ENCODE data around the gene TUBA4B. TPM values are rescaled to one million over a fixed set of nuclear protein-coding genes. Genes with fewer than 3 reads are reported as not detected.

TUBA4B gene
- total RNA-seq, 1 experiment from 2014 or later = not detected

- H3K4me3 Mint-ChIP-seq = no peak overlapping the region
- Histone ChIP-seq H3K4me1 (ENCODE audit: insufficient read depth, low read length) (no peaks in the 10 kb centered on the region), H3K18ac (ENCODE audit: insufficient read length, low read depth, low read length) (no peak overlapping the region), H2BK12ac (ENCODE audit: insufficient read length, low read depth, low read length) (no peak overlapping the region), H4K20me1 (ENCODE audit: control insufficient read depth, insufficient read depth, insufficient read length) (no peaks in the 10 kb centered on the region), H2AK5ac (ENCODE audit: insufficient read length, low read length) (no peak overlapping the region), H2AFZ (ENCODE audit: low read length) (no peak overlapping the region), H3K56ac (ENCODE audit: insufficient read length, low read depth, low read length) (no peak overlapping the region), H3K23me2 (ENCODE audit: insufficient read length, low read depth, low read length, poor library complexity, severe bottlenecking) (no peaks in the 10 kb centered on the region), H4K8ac (replicated peaks; ENCODE audit: insufficient read length, low read depth, low read length) (no peak overlapping the region), H3K27me3 (ENCODE audit: insufficient read depth, low read length) (no peaks in the 10 kb centered on the region), H2BK120ac (ENCODE audit: low read depth, low read length, poor library complexity, severe bottlenecking) (no peak overlapping the region), H3K9me3 (ENCODE audit: control insufficient read depth, low read depth, low read length) (no peaks in the 10 kb centered on the region), H3K23ac (ENCODE audit: insufficient read length, low read depth, low read length) (no peak overlapping the region), H2BK20ac (ENCODE audit: low read depth, low read length, poor library complexity, severe bottlenecking) (no peak overlapping the region), H3K14ac (ENCODE audit: insufficient read depth, low read length) (no peak overlapping the region), H4K5ac (ENCODE audit: insufficient read length, low read depth, low read length) (no peak overlapping the region), H3K79me1 (ENCODE audit: insufficient read depth, low read depth, low read length, poor library complexity, severe bottlenecking) (no peaks in the 10 kb centered on the region), H2BK15ac (ENCODE audit: low read depth, low read length) (no peak overlapping the region), H3K9ac (ENCODE audit: extremely low read depth, insufficient read length, low read length) (no peak overlapping the region), H2BK5ac (ENCODE audit: insufficient read length, low read length) (no peak overlapping the region), H3K4me2 (ENCODE audit: insufficient read depth, insufficient read length, low read length) (no peak overlapping the region), H3K4ac (ENCODE audit: low read depth, low read length) (no peak overlapping the region), H3K27ac (ENCODE audit: insufficient read length, low read depth, low read length) (no peak overlapping the region), H3T11ph (ENCODE audit: low read length) (no peak overlapping the region), H3K79me2 (ENCODE audit: insufficient read depth, low read length) (no peaks in the 10 kb centered on the region), H4K91ac (ENCODE audit: insufficient read length, low read depth, low read length) (no peak overlapping the region)
- no CpG with 5 or more reads among the region's 31 CpGs for WGBS (ENCODE audit: extremely low coverage, insufficient read length, low lambda C conversion rate)
- peaks cover 31 to 68% (median 64%) of the 10 kb centered on the region in 3 experiments for H3K36me3 Mint-ChIP-seq (ENCODE audit: insufficient read depth in 1 of 3, low read depth in 3 of 3)
- DNase-seq = no peak
- H3K27me3 Mint-ChIP-seq (ENCODE audit: low read depth) = peaks cover 3% of the 10 kb centered on the region; the same call in 1 of the 2 replicates
- H3K9me3 Mint-ChIP-seq = no peaks in the 10 kb centered on the region
- H3K4me1 Mint-ChIP-seq = peaks cover 14% of the 10 kb centered on the region in 2 experiments
- no peak overlapping the region; a peak in 1 of 7 replicates for H3K27ac Mint-ChIP-seq
- no peak for TF ChIP-seq CTCF (conservative IDR thresholded peaks at IDR 0.05)
Measured at GRCh38 chr2:219223831-219224610, 29.0 kb upstream of the TUBA4B start.
